Right atrium auricular region (tissue), 2 donors: ENCODE results near the gene TPSG1. TPM values are rescaled to one million over a fixed set of nuclear protein-coding genes. Genes with fewer than 3 reads are reported as not detected.

Source experiments
- DNase-seq: peaks from one replicate; pipeline ENCODE4 v3.0.0-alpha.2; 2019; ENCODE audit warnings: low spot score
- H3K27ac ChIP-seq, 2 donors: fragments of 200-600 bp; sonication (generic); 1 replicate in 1 of 2; 2 replicates in 1 of 2; pipeline ENCODE4 v1.5.1; 2016 to 2019
- H3K27me3 ChIP-seq, 2 donors: fragments of 200-600 bp; sonication (generic); one replicate each; pipeline versions ENCODE4 v1.5.1 to v1.6.0; 2017 to 2019
- H3K36me3 ChIP-seq: fragments of 200-600 bp; sonication (generic); one replicate; pipeline ENCODE4 v1.5.1; 2016
- H3K4me1 ChIP-seq, 2 donors: fragments of 200-600 bp; sonication (generic); one replicate each; pipeline versions ENCODE4 v1.5.1 to v1.6.0; 2017 to 2019
- H3K4me3 ChIP-seq, 2 donors: fragments of 200-600 bp; sonication (generic); 1 replicate in 1 of 2; 2 replicates in 1 of 2; pipeline ENCODE4 v1.5.1; 2017 to 2019; ENCODE audit warnings: mild to moderate bottlenecking in 1 of 2, moderate library complexity in 1 of 2
- H3K9me3 ChIP-seq, 2 donors: fragments of 200-600 bp; sonication (generic); one replicate each; pipeline ENCODE4 v1.5.1; 2019
- total RNA-seq, 2 donors: library from RNA; depleted of rRNA; stranded (reverse); fragments of >200 nt; gene quantifications; one replicate each; pipeline ENCODE4 v1.1.0, GENCODE V29; 2016
- TF ChIP-seq, protein P1 (sequence below), 2 donors: fragments of 200-600 bp; sonication (generic); IDR thresholded peaks; one replicate each; pipeline ENCODE4 v1.5.1; 2019; ENCODE audit warnings: antibody characterized with exemption in 2 of 2

TPSG1 gene
- total RNA-seq, 2 donors from 2014 or later = not detected

GRCh38 chr16:1262210-1262845 lies 37.3 kb upstream of the TPSG1 start:
- H3K27ac ChIP-seq = no peak overlapping the region
- peaks cover 8 to 9% of the 10 kb centered on the region in 2 donors for H3K27me3 ChIP-seq
- no peaks in the 10 kb centered on the region for H3K9me3 ChIP-seq
- no peaks in the 10 kb centered on the region for H3K36me3 ChIP-seq
- H3K4me3 ChIP-seq = no peak overlapping the region
- TF ChIP-seq, protein P1, sequence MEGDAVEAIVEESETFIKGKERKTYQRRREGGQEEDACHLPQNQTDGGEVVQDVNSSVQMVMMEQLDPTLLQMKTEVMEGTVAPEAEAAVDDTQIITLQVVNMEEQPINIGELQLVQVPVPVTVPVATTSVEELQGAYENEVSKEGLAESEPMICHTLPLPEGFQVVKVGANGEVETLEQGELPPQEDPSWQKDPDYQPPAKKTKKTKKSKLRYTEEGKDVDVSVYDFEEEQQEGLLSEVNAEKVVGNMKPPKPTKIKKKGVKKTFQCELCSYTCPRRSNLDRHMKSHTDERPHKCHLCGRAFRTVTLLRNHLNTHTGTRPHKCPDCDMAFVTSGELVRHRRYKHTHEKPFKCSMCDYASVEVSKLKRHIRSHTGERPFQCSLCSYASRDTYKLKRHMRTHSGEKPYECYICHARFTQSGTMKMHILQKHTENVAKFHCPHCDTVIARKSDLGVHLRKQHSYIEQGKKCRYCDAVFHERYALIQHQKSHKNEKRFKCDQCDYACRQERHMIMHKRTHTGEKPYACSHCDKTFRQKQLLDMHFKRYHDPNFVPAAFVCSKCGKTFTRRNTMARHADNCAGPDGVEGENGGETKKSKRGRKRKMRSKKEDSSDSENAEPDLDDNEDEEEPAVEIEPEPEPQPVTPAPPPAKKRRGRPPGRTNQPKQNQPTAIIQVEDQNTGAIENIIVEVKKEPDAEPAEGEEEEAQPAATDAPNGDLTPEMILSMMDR (IDR thresholded peaks at IDR 0.05) = no peak
- no peak for DNase-seq
- H3K4me1 ChIP-seq = no peaks in the 10 kb centered on the region

DNA sequence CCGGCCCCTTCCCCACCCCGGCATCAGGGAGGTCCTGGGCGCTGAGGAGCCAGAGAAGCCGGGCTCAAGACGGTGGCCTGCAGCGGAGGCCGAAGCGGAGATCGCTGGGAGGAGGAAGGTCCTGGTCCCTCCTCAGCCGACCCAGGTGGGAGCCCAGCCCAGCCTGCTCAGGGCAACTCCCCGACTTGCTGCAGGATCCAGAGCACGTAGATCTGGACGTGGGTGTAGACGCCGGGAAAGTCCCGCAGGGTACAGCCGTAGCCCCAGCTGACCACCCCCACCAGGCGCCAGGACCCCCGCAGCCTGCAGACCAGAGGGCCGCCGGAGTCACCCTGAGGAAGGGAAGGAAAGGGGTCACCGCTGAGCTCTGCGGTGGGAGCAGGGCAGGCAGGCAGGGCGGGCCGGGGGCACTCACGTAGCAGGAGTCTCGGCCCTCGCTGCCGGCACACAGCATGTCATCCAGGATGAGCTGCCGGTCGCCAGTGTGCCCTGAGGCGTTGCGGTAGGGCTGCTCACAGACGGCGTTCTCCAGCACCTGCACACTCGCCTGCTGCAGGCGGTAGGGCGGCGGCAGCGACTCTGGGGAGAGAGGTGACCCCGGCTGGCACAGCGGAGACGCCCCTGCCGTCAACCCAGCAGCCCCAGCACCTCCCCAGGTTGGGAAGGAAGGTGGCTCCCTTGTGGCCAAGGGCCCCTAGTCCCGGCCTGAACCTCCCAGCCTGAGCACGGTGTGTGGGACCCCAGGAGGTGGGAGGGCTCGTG lies 36.2 kb upstream of the TPSG1 start:
- Histone ChIP-seq H3K36me3 (no peaks in the 10 kb centered on the region), H3K4me3 (no peak overlapping the region), H3K27me3 (peaks cover 8 to 9% of the 10 kb centered on the region in 2 donors), H3K4me1 (no peaks in the 10 kb centered on the region), H3K27ac (no peak overlapping the region), H3K9me3 (no peaks in the 10 kb centered on the region)
- DNase-seq = no peak
- TF ChIP-seq, protein P1 (IDR thresholded peaks at IDR 0.05) = no peak

- TF ChIP-seq, protein P1 (IDR thresholded peaks at IDR 0.05) = no peak
- H3K4me1 ChIP-seq = no peaks in the 10 kb centered on the region
- H3K9me3 ChIP-seq = no peaks in the 10 kb centered on the region
- H3K36me3 ChIP-seq = no peaks in the 10 kb centered on the region
- H3K27me3 ChIP-seq = peaks cover 8 to 9% of the 10 kb centered on the region in 2 donors
- H3K4me3 ChIP-seq = no peak overlapping the region
- H3K27ac ChIP-seq = no peak overlapping the region
- DNase-seq = no peak
These were observed 35.1 kb upstream of the TPSG1 start for GRCh38 chr16:1260101-1260680.

DNA sequence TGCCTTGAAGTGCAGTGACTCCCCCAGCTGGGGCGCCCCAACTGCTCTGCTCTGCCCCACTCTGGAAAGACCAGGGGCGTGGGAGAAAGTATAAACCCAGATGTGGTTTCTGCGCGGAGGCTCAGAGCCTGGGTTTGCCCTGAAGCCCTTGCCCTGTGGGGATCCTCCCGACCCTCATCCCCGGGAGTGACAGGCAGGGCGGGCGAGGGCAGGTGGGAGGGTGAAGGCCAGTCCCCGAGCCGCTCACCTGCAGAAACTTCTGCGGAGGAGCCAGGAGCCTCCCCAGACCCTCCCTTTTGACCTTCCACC lies 34.6 kb upstream of the TPSG1 start:
- Histone ChIP-seq H3K9me3 (no peaks in the 10 kb centered on the region), H3K27ac (no peak overlapping the region), H3K36me3 (no peaks in the 10 kb centered on the region), H3K4me3 (no peak overlapping the region), H3K4me1 (no peaks in the 10 kb centered on the region), H3K27me3 (peaks cover 8 to 9% of the 10 kb centered on the region in 2 donors)
- TF ChIP-seq, protein P1 (IDR thresholded peaks at IDR 0.05) = no peak
- DNase-seq = no peak

DNA sequence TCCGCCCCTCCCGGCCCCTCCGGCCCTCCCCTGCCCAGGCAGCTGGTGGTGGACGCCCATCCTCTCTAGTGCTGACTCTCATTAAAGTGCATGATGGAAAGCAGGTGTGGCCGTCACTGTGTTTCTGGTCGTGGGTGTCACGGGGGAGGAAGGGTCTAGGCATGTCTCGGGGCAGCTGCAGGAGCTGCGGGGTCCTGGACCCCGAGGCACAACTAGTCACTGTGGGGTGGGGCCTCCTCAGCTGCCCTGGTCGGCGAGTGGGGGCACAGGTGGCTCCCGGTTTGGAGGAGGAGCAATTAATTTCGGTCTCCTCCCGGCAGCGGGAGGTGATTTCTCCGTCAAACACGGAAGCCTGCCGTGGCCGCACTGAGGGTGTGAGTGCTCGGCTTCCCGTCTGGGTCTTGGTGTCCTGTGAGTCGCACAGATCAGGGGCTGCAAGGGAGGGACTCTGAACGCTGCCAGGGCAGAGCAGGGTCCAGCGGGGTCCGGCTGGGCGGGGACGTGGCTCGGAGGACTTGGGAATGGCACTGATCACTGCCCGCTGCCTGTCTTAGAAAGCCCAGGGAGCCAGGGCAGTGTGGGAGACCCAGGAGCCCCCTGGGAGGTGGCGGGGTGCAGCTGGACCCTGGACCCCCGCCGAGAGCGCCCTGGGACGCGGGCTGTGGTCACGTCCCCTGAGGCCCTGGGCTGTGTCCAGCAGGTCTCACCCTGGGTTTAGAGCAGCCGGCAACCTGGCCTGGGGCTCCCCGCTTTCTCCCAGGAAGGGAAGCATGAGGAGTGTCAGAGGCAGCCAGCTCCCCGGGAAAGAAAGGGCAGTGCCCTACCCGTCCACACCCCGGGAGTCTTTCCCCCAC lies 34.1 kb upstream of the TPSG1 start:
- H3K9me3 ChIP-seq = no peaks in the 10 kb centered on the region
- H3K27ac ChIP-seq = no peak overlapping the region
- TF ChIP-seq, protein P1 (IDR thresholded peaks at IDR 0.05) = no peak
- peak overlapping the region in 1 of 2 donors; percentile 21 for H3K4me3 ChIP-seq
- H3K4me1 ChIP-seq = no peaks in the 10 kb centered on the region
- H3K36me3 ChIP-seq = no peaks in the 10 kb centered on the region
- H3K27me3 ChIP-seq = peaks cover 8 to 9% of the 10 kb centered on the region in 2 donors
- DNase-seq = no peak
